ENCODE data around the gene SLC39A9. TPM values are rescaled to one million over a fixed set of nuclear protein-coding genes. Genes with fewer than 3 reads are reported as not detected.

The SLC39A9 gene
- total RNA-seq, 2 experiments from 2014 or later: 86.5 to 91.7 TPM

DNA sequence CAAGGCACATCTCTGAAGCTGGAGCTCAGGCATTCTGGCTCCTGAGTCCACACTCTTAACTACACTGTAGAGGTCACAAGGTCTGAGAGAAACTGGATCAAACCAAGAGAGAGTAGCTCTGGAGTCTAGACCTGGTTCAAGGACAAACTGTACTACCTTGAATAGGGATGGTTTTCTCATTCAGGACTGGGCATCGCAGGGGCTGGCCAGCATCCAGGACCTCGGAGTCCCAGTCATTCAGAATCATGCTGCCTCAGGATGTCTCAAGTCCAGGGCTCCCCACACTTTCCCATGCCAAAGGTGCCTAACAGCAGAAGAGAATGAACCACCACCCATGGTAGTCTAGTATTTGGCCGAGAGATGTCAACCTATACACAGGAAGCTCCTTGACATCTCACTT, 72.9 kb downstream of the SLC39A9 start:
- POLR2A ChIA-PET: interaction anchor here (0.6 kb wide), 2 partner anchors 25 to 117 kb away, joined by 3 to 5 read pairs; no protein-coding TSS in a partner anchor
- Histone ChIP-seq H4K20me1 (ENCODE audit: insufficient read depth, low read length) (no peaks in the 10 kb centered on the region), H3K9me2 (ENCODE audit: insufficient read depth, low read length) (no peaks in the 10 kb centered on the region), H3K4me1 (ENCODE audit: insufficient read depth, low read length, poor library complexity, severe bottlenecking) (no peaks in the 10 kb centered on the region), H2AFZ (ENCODE audit: low read length) (no peak overlapping the region), H3K27ac (ENCODE audit: low read depth, low read length, poor library complexity, severe bottlenecking) (no peak overlapping the region), H3K4me2 (ENCODE audit: low read length) (no peak overlapping the region), H3K9me3 (ENCODE audit: low read length) (no peaks in the 10 kb centered on the region), H3K4me3 (ENCODE audit: low read depth, low read length, poor library complexity, severe bottlenecking) (no peak overlapping the region), H3K79me2 (ENCODE audit: insufficient read depth, low read depth, low read length) (no peaks in the 10 kb centered on the region), H3K36me3 (ENCODE audit: insufficient read depth, low read length) (no peaks in the 10 kb centered on the region)
- no TSS peak for BruUV-seq (replicated peaks)
- no peak for TF ChIP-seq EZH2phosphoT487 (IDR thresholded peaks at IDR 0.05; ENCODE audit: borderline replicate concordance, low read depth, low read length)
- CTCF ChIA-PET (ENCODE audit: unreplicated experiment): no interaction called here
- intact Hi-C loops (cut with micrococcal nuclease; ENCODE audit: unreplicated experiment): no loop called here
- DNase-seq (ENCODE audit: low spot score): no peak

GRCh38 chr14:69471916-69472315, 73.4 kb downstream of the SLC39A9 start:
- Histone ChIP-seq H3K27ac (ENCODE audit: low read depth, low read length, poor library complexity, severe bottlenecking) (no peak overlapping the region), H3K4me1 (ENCODE audit: insufficient read depth, low read length, poor library complexity, severe bottlenecking) (no peaks in the 10 kb centered on the region), H3K4me2 (ENCODE audit: low read length) (no peak overlapping the region), H3K9me2 (ENCODE audit: insufficient read depth, low read length) (no peaks in the 10 kb centered on the region), H3K36me3 (ENCODE audit: insufficient read depth, low read length) (no peaks in the 10 kb centered on the region), H4K20me1 (ENCODE audit: insufficient read depth, low read length) (no peaks in the 10 kb centered on the region), H3K79me2 (ENCODE audit: insufficient read depth, low read depth, low read length) (no peaks in the 10 kb centered on the region), H3K4me3 (ENCODE audit: low read depth, low read length, poor library complexity, severe bottlenecking) (no peak overlapping the region), H3K9me3 (ENCODE audit: low read length) (no peaks in the 10 kb centered on the region), H2AFZ (ENCODE audit: low read length) (no peak overlapping the region)
- TF ChIP-seq EZH2phosphoT487 (IDR thresholded peaks at IDR 0.05; ENCODE audit: borderline replicate concordance, low read depth, low read length) (no peak), CTCF (conservative IDR thresholded peaks at IDR 0.05; ENCODE audit: low read length) (no peak)
- ChIA-PET POLR2A (interaction anchor here (0.6 kb wide), 3 partner anchors 25 to 163 kb away, joined by 3 to 5 read pairs (median 4); no protein-coding TSS in a partner anchor), CTCF (ENCODE audit: unreplicated experiment) (no interaction called here)
- intact Hi-C loops (cut with micrococcal nuclease; ENCODE audit: unreplicated experiment): no loop called here
- no TSS peak for BruUV-seq (replicated peaks)
- DNase-seq (ENCODE audit: low spot score): no peak

GRCh38 chr14:69473260-69473659, 74.8 kb downstream of the SLC39A9 start:
- Histone ChIP-seq H3K9me3 (ENCODE audit: low read length) (no peaks in the 10 kb centered on the region), H3K9me2 (ENCODE audit: insufficient read depth, low read length) (no peaks in the 10 kb centered on the region), H2AFZ (ENCODE audit: low read length) (no peak overlapping the region), H3K4me2 (ENCODE audit: low read length) (no peak overlapping the region), H3K79me2 (ENCODE audit: insufficient read depth, low read depth, low read length) (no peaks in the 10 kb centered on the region), H4K20me1 (ENCODE audit: insufficient read depth, low read length) (no peaks in the 10 kb centered on the region), H3K4me1 (ENCODE audit: insufficient read depth, low read length, poor library complexity, severe bottlenecking) (no peaks in the 10 kb centered on the region), H3K36me3 (ENCODE audit: insufficient read depth, low read length) (no peaks in the 10 kb centered on the region), H3K4me3 (ENCODE audit: low read depth, low read length, poor library complexity, severe bottlenecking) (no peak overlapping the region), H3K27ac (ENCODE audit: low read depth, low read length, poor library complexity, severe bottlenecking) (no peak overlapping the region)
- intact Hi-C loops (cut with micrococcal nuclease; ENCODE audit: unreplicated experiment): no loop called here
- TF ChIP-seq CTCF (conservative IDR thresholded peaks at IDR 0.05; ENCODE audit: low read length) (no peak), EZH2phosphoT487 (IDR thresholded peaks at IDR 0.05; ENCODE audit: borderline replicate concordance, low read depth, low read length) (no peak)
- ChIA-PET CTCF (ENCODE audit: unreplicated experiment) (no interaction called here), POLR2A (no interaction called here)
- DNase-seq (ENCODE audit: low spot score): no peak
- BruUV-seq (replicated peaks): no TSS peak

All from OCI-LY7 (cell line).